Measurements from ENCODE around the gene DNAJC5G. TPM values are rescaled to one million over a fixed set of nuclear protein-coding genes. Genes with fewer than 3 reads are reported as not detected.

The DNAJC5G gene
- total RNA-seq, 1 experiment from 2014 or later: not detected

- Histone ChIP-seq H3K27me3 (ENCODE audit: insufficient read depth, low read depth) (no peaks in the 10 kb centered on the region), H3K36me3 (ENCODE audit: low read depth) (no peaks in the 10 kb centered on the region), H3K4me1 (replicated peaks; ENCODE audit: insufficient read depth) (no peaks in the 10 kb centered on the region; the same call in 1 of the 2 replicates), H3K9me3 (ENCODE audit: insufficient read depth, low read depth) (no peaks in the 10 kb centered on the region), H4K20me1 (ENCODE audit: insufficient read depth) (no peaks in the 10 kb centered on the region), H3K79me2 (ENCODE audit: low read depth) (no peaks in the 10 kb centered on the region), H3K27ac (no peak overlapping the region), H3K4me3 (no peak overlapping the region), H3F3A (ENCODE audit: insufficient read depth, low read depth) (no peaks in the 10 kb centered on the region), H2AFZ (no peak overlapping the region), H3K4me2 (no peak overlapping the region), H3K9me2 (ENCODE audit: insufficient read depth) (no peaks in the 10 kb centered on the region)
- no TSS peak for BruUV-seq (replicated peaks)
- POLR2A ChIA-PET (ENCODE audit: unreplicated experiment): no interaction called here
- no peak for TF ChIP-seq EZH2 (IDR thresholded peaks at IDR 0.05; ENCODE audit: low read depth)
- TF ChIP-seq, protein P1, sequence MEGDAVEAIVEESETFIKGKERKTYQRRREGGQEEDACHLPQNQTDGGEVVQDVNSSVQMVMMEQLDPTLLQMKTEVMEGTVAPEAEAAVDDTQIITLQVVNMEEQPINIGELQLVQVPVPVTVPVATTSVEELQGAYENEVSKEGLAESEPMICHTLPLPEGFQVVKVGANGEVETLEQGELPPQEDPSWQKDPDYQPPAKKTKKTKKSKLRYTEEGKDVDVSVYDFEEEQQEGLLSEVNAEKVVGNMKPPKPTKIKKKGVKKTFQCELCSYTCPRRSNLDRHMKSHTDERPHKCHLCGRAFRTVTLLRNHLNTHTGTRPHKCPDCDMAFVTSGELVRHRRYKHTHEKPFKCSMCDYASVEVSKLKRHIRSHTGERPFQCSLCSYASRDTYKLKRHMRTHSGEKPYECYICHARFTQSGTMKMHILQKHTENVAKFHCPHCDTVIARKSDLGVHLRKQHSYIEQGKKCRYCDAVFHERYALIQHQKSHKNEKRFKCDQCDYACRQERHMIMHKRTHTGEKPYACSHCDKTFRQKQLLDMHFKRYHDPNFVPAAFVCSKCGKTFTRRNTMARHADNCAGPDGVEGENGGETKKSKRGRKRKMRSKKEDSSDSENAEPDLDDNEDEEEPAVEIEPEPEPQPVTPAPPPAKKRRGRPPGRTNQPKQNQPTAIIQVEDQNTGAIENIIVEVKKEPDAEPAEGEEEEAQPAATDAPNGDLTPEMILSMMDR (conservative IDR thresholded peaks at IDR 0.05): no peak
- no peak for DNase-seq
- intact Hi-C loops (cut with micrococcal nuclease; ENCODE audit: unreplicated experiment): no loop called here
- CTCF ChIA-PET: no interaction called here
Observed at GRCh38 chr2:27306573-27307286, 31.5 kb downstream of the DNAJC5G start.

DNA sequence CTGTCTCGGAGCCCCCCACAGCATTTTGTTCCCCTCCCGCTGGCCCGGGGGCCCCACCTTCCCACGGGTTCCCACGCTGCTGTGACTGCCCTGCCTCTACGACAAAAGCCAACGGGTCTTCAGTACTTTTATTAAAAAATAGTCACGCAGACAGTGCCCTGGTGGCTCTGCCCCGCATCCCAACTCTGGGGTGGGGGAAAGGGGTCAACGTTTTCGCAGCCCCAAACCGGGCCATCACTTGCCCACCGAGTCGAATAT, 32.0 kb downstream of the DNAJC5G start:
- Histone ChIP-seq H3K9me2 (ENCODE audit: insufficient read depth) (no peaks in the 10 kb centered on the region), H3K27ac (no peak overlapping the region), H3K79me2 (ENCODE audit: low read depth) (no peaks in the 10 kb centered on the region), H3K9me3 (ENCODE audit: insufficient read depth, low read depth) (no peaks in the 10 kb centered on the region), H3K36me3 (ENCODE audit: low read depth) (no peaks in the 10 kb centered on the region), H4K20me1 (ENCODE audit: insufficient read depth) (no peaks in the 10 kb centered on the region), H3K27me3 (ENCODE audit: insufficient read depth, low read depth) (no peaks in the 10 kb centered on the region), H3K4me3 (no peak overlapping the region), H2AFZ (no peak overlapping the region), H3K4me1 (replicated peaks; ENCODE audit: insufficient read depth) (no peaks in the 10 kb centered on the region; the same call in 1 of the 2 replicates), H3F3A (ENCODE audit: insufficient read depth, low read depth) (no peaks in the 10 kb centered on the region), H3K4me2 (no peak overlapping the region)
- TF ChIP-seq, protein P1 (conservative IDR thresholded peaks at IDR 0.05): no peak
- no peak for TF ChIP-seq EZH2 (IDR thresholded peaks at IDR 0.05; ENCODE audit: low read depth)
- no peak for DNase-seq
- ChIA-PET CTCF (no interaction called here), POLR2A (ENCODE audit: unreplicated experiment) (no interaction called here)
- intact Hi-C loops (cut with micrococcal nuclease; ENCODE audit: unreplicated experiment): no loop called here
- BruUV-seq (replicated peaks): no TSS peak

GRCh38 chr2:27307545-27308358, 32.5 kb downstream of the DNAJC5G start:
- H2AFZ ChIP-seq: no peak overlapping the region
- BruUV-seq (replicated peaks): no TSS peak
- CTCF ChIA-PET: no interaction called here

More at GRCh38 chr2:27307545-27308358, 32.5 kb downstream of the DNAJC5G start:
- Histone ChIP-seq H3K4me3 (no peak overlapping the region), H3K9me3 (ENCODE audit: insufficient read depth, low read depth) (no peaks in the 10 kb centered on the region), H3K9me2 (ENCODE audit: insufficient read depth) (no peaks in the 10 kb centered on the region), H3K79me2 (ENCODE audit: low read depth) (no peaks in the 10 kb centered on the region), H3K27me3 (ENCODE audit: insufficient read depth, low read depth) (no peaks in the 10 kb centered on the region), H3K4me1 (replicated peaks; ENCODE audit: insufficient read depth) (no peaks in the 10 kb centered on the region; the same call in 1 of the 2 replicates), H3K4me2 (no peak overlapping the region), H3F3A (ENCODE audit: insufficient read depth, low read depth) (no peaks in the 10 kb centered on the region), H3K36me3 (ENCODE audit: low read depth) (no peaks in the 10 kb centered on the region), H4K20me1 (ENCODE audit: insufficient read depth) (no peaks in the 10 kb centered on the region), H3K27ac (no peak overlapping the region)
- TF ChIP-seq, protein P1 (conservative IDR thresholded peaks at IDR 0.05): no peak
- no peak for TF ChIP-seq EZH2 (IDR thresholded peaks at IDR 0.05; ENCODE audit: low read depth)
- intact Hi-C loops (cut with micrococcal nuclease; ENCODE audit: unreplicated experiment): no loop called here
- POLR2A ChIA-PET (ENCODE audit: unreplicated experiment): no interaction called here
- no peak for DNase-seq
